HG03439 (cell line): Measurements from ENCODE around the gene TEK.

Experiments used
- ATAC-seq: cut with Tn5 transposase; IDR thresholded peaks from one replicate; pipeline ENCODE4 v1.9.1; 2021; ENCODE audit warnings: mild to moderate bottlenecking, moderate library complexity; ENCODE audit not compliant: unreplicated experiment

The TEK gene

GRCh38 chr9:27118916-27119315, 9.9 kb downstream of the TEK start:
- ATAC-seq: no peak

- no peak for ATAC-seq
These were observed 15.1 kb downstream of the TEK start for GRCh38 chr9:27124151-27124550.

- ATAC-seq: no peak
These were observed 16.0 kb downstream of the TEK start for GRCh38 chr9:27125030-27125429.

GRCh38 chr9:27125936-27126335, 16.9 kb downstream of the TEK start:
- no peak for ATAC-seq

GRCh38 chr9:27126670-27127069, 17.6 kb downstream of the TEK start:
- no peak for ATAC-seq

- no peak for ATAC-seq
These were observed 20.2 kb downstream of the TEK start for GRCh38 chr9:27129221-27129620.

- no peak for ATAC-seq
These were observed 22.7 kb downstream of the TEK start for GRCh38 chr9:27131731-27132130.

GRCh38 chr9:27133817-27134216, 24.8 kb downstream of the TEK start:
- ATAC-seq: no peak

GRCh38 chr9:27142299-27142930, 33.4 kb downstream of the TEK start:
- no peak for ATAC-seq

- ATAC-seq: no peak
These were observed 36.1 kb downstream of the TEK start for GRCh38 chr9:27145143-27145542.

GRCh38 chr9:27149651-27150050, 40.6 kb downstream of the TEK start:
- ATAC-seq: no peak

GRCh38 chr9:27150746-27151406, 41.9 kb downstream of the TEK start:
- ATAC-seq: no peak

GRCh38 chr9:27151693-27152404, 42.8 kb downstream of the TEK start:
- ATAC-seq: no peak

- no peak for ATAC-seq
These were observed 43.3 kb downstream of the TEK start for GRCh38 chr9:27152405-27152718.

GRCh38 chr9:27154908-27155307, 45.9 kb downstream of the TEK start:
- no peak for ATAC-seq

GRCh38 chr9:27157097-27157496, 48.1 kb downstream of the TEK start:
- no peak for ATAC-seq

GRCh38 chr9:27157736-27158135, 48.7 kb downstream of the TEK start:
- ATAC-seq: no peak

GRCh38 chr9:27160636-27161035, 51.6 kb downstream of the TEK start:
- no peak for ATAC-seq

GRCh38 chr9:27162045-27162444, 53.0 kb downstream of the TEK start:
- ATAC-seq: no peak

- no peak for ATAC-seq
These were observed 56.0 kb downstream of the TEK start for GRCh38 chr9:27165068-27165467.

- ATAC-seq: no peak
These were observed 56.6 kb downstream of the TEK start for GRCh38 chr9:27165670-27166069.

- no peak for ATAC-seq
These were observed 59.5 kb downstream of the TEK start for GRCh38 chr9:27168496-27168895.
